Tibial nerve (tissue), 4 donors: ENCODE data around the gene FKBP9.

Experiments used
- EP300 ChIP-seq, 2 donors: sonication (generic); formaldehyde crosslinking; IDR thresholded peaks; one replicate each; pipeline ENCODE4 v1.6.1; 2017; ENCODE audit warnings: antibody characterized with exemption in 2 of 2, mild to moderate bottlenecking in 1 of 2
- POLR2A ChIP-seq, 2 donors: fragments of 450-650 bp; IDR thresholded peaks; one replicate each; pipeline ENCODE4 v1.6.1; 2017; ENCODE audit warnings: antibody characterized with exemption in 2 of 2, mild to moderate bottlenecking in 2 of 2, moderate library complexity in 2 of 2
- TF ChIP-seq, protein P1 (sequence below), 5 experiments: fragments of 200-600 bp in 3 of 5; fragments of 450-650 bp in 2 of 5; sonication (generic) in 3 of 5; IDR thresholded peaks; one replicate each; pipeline ENCODE4 v1.5.1; 2016 to 2019; ENCODE audit warnings: antibody characterized with exemption in 5 of 5, mild to moderate bottlenecking in 3 of 5, moderate library complexity in 2 of 5

DNA sequence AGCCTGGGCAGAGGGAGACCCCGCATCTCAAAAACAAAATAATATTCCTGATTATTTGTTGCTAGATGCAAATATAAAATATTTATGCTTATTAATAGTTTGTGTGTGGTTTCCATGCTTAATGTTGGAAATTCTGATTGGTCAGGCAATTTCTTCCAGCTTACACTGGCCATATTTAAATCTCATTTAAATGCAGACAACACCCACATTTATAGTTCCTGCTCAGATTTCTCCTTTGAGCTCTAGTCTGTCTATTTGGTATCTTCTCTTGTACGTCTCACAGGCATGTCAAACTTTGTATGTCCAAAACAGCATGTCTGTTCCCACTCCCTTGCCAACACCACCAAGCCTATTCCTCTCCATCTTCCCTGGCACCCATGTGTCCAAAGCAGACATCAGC, 52.5 kb downstream of the FKBP9 start:
- TF ChIP-seq, protein P1, sequence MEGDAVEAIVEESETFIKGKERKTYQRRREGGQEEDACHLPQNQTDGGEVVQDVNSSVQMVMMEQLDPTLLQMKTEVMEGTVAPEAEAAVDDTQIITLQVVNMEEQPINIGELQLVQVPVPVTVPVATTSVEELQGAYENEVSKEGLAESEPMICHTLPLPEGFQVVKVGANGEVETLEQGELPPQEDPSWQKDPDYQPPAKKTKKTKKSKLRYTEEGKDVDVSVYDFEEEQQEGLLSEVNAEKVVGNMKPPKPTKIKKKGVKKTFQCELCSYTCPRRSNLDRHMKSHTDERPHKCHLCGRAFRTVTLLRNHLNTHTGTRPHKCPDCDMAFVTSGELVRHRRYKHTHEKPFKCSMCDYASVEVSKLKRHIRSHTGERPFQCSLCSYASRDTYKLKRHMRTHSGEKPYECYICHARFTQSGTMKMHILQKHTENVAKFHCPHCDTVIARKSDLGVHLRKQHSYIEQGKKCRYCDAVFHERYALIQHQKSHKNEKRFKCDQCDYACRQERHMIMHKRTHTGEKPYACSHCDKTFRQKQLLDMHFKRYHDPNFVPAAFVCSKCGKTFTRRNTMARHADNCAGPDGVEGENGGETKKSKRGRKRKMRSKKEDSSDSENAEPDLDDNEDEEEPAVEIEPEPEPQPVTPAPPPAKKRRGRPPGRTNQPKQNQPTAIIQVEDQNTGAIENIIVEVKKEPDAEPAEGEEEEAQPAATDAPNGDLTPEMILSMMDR (IDR thresholded peaks at IDR 0.05): no peak
- TF ChIP-seq POLR2A (IDR thresholded peaks at IDR 0.05) (no peak), EP300 (IDR thresholded peaks at IDR 0.05) (no peak)
